GM23338 (cell line): ENCODE results near the gene ASMT. TPM values are rescaled to one million over a fixed set of nuclear protein-coding genes. Genes with fewer than 3 reads are reported as not detected.
A peak's percentile ranks its signal among the peaks of the same experiment; 100 is the strongest.

Experiments used
- ATAC-seq: fragments of 200-7000 bp; cut with Tn5 transposase; 3 replicates; pipeline ENCODE4 v1.9.1; 2020
- DNase-seq: peaks from one replicate; pipeline ENCODE4 v3.0.0-alpha.2; 2015; ENCODE audit warnings: low spot score
- H2AFZ ChIP-seq: fragments of 200-600 bp; sonication (generic); 2 replicates; pipeline ENCODE4 v1.8.0; 2016; ENCODE audit warnings: antibody characterized with exemption, mild to moderate bottlenecking, moderate library complexity
- H3F3A ChIP-seq: fragments of 200-600 bp; sonication (generic); replicated peaks from 2 replicates; pipeline ENCODE4 v1.8.0; 2017; ENCODE audit warnings: antibody characterized with exemption, mixed run types, low read depth
- H3K27ac ChIP-seq: fragments of 200-600 bp; sonication (generic); 2 replicates; pipeline ENCODE4 v1.6.1; 2016; ENCODE audit warnings: low read depth
- H3K27me3 ChIP-seq: fragments of 200-600 bp; sonication (generic); 2 replicates; pipeline ENCODE4 v1.8.0; 2016; ENCODE audit warnings: mild to moderate bottlenecking, mixed run types, moderate library complexity; ENCODE audit not compliant: insufficient read depth
- H3K36me3 ChIP-seq: fragments of 200-600 bp; sonication (generic); 2 replicates; pipeline ENCODE4 v1.8.0; 2016; ENCODE audit warnings: mild to moderate bottlenecking; ENCODE audit not compliant: insufficient read depth
- H3K4me1 ChIP-seq: fragments of 200-600 bp; sonication (generic); 2 replicates; pipeline ENCODE4 v1.8.0; 2016; ENCODE audit warnings: mild to moderate bottlenecking, moderate library complexity; ENCODE audit not compliant: insufficient read depth
- H3K4me2 ChIP-seq: fragments of 200-600 bp; sonication (generic); 2 replicates; pipeline ENCODE4 v1.7.1; 2017; ENCODE audit warnings: mixed run types
- H3K4me3 ChIP-seq: fragments of 200-600 bp; sonication (generic); 2 replicates; pipeline ENCODE4 v1.6.1; 2016; ENCODE audit warnings: mixed run types
- H3K79me2 ChIP-seq: fragments of 200-600 bp; sonication (generic); replicated peaks from 2 replicates; pipeline ENCODE4 v1.8.0; 2017; ENCODE audit warnings: mild to moderate bottlenecking; ENCODE audit not compliant: insufficient read depth
- H3K9me2 ChIP-seq: fragments of 200-600 bp; sonication (generic); 2 replicates; pipeline ENCODE4 v1.8.0; 2017; ENCODE audit not compliant: insufficient read depth
- H4K20me1 ChIP-seq: fragments of 200-600 bp; sonication (generic); replicated peaks from 2 replicates; pipeline ENCODE4 v1.8.0; 2017; ENCODE audit warnings: mild to moderate bottlenecking; ENCODE audit not compliant: insufficient read depth
- H3K27ac Mint-ChIP-seq: 2 replicates; pipeline ENCODE4 v1.8.0; 2020; ENCODE audit warnings: inconsistent platforms, mild to moderate bottlenecking, moderate library complexity, mixed read lengths
- H3K27me3 Mint-ChIP-seq: 3 replicates; pipeline ENCODE4 v1.8.0; 2022; ENCODE audit warnings: low read depth, mild to moderate bottlenecking, moderate library complexity, mixed read lengths, inconsistent platforms; ENCODE audit not compliant: insufficient read depth, poor library complexity
- H3K36me3 Mint-ChIP-seq: 3 replicates; pipeline ENCODE4 v1.8.0; 2021; ENCODE audit warnings: low read depth, mild to moderate bottlenecking, inconsistent platforms, moderate library complexity, mixed read lengths
- H3K4me1 Mint-ChIP-seq: 3 replicates; pipeline ENCODE4 v1.8.0; 2020; ENCODE audit warnings: mild to moderate bottlenecking, inconsistent platforms, mixed read lengths
- H3K4me3 Mint-ChIP-seq: 3 replicates; pipeline ENCODE4 v1.8.0; 2021; ENCODE audit warnings: moderate library complexity, mild to moderate bottlenecking, inconsistent platforms, mixed read lengths
- H3K9me3 Mint-ChIP-seq: 3 replicates; pipeline ENCODE4 v1.8.0; 2020; ENCODE audit warnings: moderate library complexity, mild to moderate bottlenecking, inconsistent platforms, mixed read lengths
- EZH2 ChIP-seq: fragments of 200-600 bp; sonication (generic); IDR thresholded peaks from one replicate; pipeline ENCODE4 v1.8.0; 2017; ENCODE audit warnings: antibody characterized with exemption, mild to moderate bottlenecking, low read depth; ENCODE audit not compliant: unreplicated experiment
- JUNB ChIP-seq: IDR thresholded peaks from one replicate; pipeline ENCODE4 v1.6.1; 2016; ENCODE audit warnings: antibody characterized with exemption; ENCODE audit not compliant: unreplicated experiment
- NANOG ChIP-seq: IDR thresholded peaks from 2 replicates; pipeline ENCODE4 v1.6.1; 2016; ENCODE audit warnings: antibody characterized with exemption, borderline replicate concordance
- POLR2AphosphoS5 ChIP-seq: IDR thresholded peaks from 2 replicates; pipeline ENCODE4 v1.6.1; 2016; ENCODE audit warnings: antibody characterized with exemption, low read depth
- ZNF114 ChIP-seq: fragments of 250-450 bp; sonication (Bioruptor Pico); IDR thresholded peaks from 2 replicates; pipeline ENCODE4 v1.5.0; 2020; ENCODE audit warnings: mild to moderate bottlenecking, moderate library complexity
- ZNF331 ChIP-seq: fragments of 250-450 bp; sonication (Bioruptor Pico); IDR thresholded peaks from 2 replicates; pipeline ENCODE4 v1.5.0; 2020; ENCODE audit warnings: low read depth, mild to moderate bottlenecking, moderate library complexity
- polyA plus RNA-seq: library from polyadenylated mRNA; unstranded; fragments of >200 nt; fragmentation: Nextera tagmentation; extraction: Ambion mirVana; gene quantifications from 2 replicates; pipeline ENCODE4 v1.2.1, GENCODE V29; 2016
- total RNA-seq: library from RNA; depleted of rRNA; stranded (reverse); fragments of >200 nt; shearing (Covaris generic); gene quantifications from 2 replicates; pipeline ENCODE4 v1.2.3, GENCODE V29; 2014
- TF ChIP-seq, protein P1 (sequence below): fragments of 250-450 bp; sonication (Bioruptor Pico); IDR thresholded peaks from 2 replicates; pipeline ENCODE4 v1.5.0; 2020; ENCODE audit warnings: mild to moderate bottlenecking, moderate library complexity
- TF ChIP-seq, protein P2 (sequence below), 2 experiments: fragments of 200-600 bp in 1 of 2; sonication (generic) in 1 of 2; conservative IDR thresholded peaks; 2 replicates each; pipeline versions ENCODE4 v1.5.1 to v1.6.1; 2016 to 2017; ENCODE audit warnings: antibody characterized with exemption in 2 of 2, low read depth in 2 of 2, mild to moderate bottlenecking in 2 of 2, moderate library complexity in 1 of 2

The ASMT gene
- total and polyA plus RNA-seq, 2 experiments from 2014 or later = 0.53 to 2.4 TPM

DNA sequence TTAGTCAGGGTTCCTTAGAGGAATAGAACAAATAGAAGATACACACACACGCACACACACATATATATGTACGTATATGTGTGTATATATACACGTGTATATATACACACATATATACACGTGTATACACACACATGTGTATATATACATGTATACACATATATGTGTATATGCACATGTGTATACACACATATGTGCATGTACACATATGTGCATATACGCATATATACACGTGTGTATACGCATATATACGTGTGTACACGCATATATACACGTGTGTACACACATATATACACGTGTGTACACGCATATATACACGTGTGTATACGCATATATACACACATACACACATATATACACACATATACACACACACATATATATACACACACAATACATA lies 41.5 kb downstream of the ASMT start:
- ATAC-seq = no peak
- Histone ChIP-seq H2AFZ (no peak overlapping the region), H3K4me3 (no peak overlapping the region)

DNA sequence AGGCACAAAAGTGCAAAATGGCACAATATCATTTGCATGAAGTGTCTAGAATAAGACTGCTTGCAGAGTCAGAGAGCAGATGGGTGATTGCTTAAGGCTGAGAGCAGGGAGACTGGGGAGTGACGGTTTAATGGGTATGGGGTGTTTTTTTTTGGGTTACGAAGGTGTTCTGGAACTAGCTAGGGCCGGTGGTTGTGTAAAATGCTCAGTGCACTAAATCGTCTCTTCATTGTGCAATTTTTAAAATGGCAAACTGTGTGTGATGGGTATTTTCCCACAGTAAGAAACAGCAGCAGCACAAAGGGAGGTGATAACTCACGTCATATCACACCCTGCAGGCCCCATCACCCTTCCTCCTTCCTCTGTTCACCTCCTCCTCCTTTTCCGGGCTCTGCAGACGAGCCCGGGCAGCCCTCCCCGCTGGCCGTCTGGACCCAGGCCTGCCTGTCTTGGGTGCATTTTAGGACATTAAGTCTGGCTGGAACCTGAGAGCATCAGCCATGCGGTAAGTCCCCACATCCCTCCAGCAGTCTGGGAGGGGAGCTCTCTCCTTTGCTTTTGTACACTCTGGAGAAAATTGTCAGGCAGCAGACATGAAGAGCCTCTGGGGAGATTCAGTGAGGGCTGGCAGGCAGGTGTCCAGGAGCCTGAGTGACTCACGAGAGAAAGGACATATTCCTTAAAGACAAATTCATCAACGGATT lies 42.7 kb downstream of the ASMT start:
- H3K9me2 ChIP-seq = no peaks in the 10 kb centered on the region
- TF ChIP-seq JUNB = no peak
- TF ChIP-seq POLR2AphosphoS5 = no peak
- TF ChIP-seq, protein P1, sequence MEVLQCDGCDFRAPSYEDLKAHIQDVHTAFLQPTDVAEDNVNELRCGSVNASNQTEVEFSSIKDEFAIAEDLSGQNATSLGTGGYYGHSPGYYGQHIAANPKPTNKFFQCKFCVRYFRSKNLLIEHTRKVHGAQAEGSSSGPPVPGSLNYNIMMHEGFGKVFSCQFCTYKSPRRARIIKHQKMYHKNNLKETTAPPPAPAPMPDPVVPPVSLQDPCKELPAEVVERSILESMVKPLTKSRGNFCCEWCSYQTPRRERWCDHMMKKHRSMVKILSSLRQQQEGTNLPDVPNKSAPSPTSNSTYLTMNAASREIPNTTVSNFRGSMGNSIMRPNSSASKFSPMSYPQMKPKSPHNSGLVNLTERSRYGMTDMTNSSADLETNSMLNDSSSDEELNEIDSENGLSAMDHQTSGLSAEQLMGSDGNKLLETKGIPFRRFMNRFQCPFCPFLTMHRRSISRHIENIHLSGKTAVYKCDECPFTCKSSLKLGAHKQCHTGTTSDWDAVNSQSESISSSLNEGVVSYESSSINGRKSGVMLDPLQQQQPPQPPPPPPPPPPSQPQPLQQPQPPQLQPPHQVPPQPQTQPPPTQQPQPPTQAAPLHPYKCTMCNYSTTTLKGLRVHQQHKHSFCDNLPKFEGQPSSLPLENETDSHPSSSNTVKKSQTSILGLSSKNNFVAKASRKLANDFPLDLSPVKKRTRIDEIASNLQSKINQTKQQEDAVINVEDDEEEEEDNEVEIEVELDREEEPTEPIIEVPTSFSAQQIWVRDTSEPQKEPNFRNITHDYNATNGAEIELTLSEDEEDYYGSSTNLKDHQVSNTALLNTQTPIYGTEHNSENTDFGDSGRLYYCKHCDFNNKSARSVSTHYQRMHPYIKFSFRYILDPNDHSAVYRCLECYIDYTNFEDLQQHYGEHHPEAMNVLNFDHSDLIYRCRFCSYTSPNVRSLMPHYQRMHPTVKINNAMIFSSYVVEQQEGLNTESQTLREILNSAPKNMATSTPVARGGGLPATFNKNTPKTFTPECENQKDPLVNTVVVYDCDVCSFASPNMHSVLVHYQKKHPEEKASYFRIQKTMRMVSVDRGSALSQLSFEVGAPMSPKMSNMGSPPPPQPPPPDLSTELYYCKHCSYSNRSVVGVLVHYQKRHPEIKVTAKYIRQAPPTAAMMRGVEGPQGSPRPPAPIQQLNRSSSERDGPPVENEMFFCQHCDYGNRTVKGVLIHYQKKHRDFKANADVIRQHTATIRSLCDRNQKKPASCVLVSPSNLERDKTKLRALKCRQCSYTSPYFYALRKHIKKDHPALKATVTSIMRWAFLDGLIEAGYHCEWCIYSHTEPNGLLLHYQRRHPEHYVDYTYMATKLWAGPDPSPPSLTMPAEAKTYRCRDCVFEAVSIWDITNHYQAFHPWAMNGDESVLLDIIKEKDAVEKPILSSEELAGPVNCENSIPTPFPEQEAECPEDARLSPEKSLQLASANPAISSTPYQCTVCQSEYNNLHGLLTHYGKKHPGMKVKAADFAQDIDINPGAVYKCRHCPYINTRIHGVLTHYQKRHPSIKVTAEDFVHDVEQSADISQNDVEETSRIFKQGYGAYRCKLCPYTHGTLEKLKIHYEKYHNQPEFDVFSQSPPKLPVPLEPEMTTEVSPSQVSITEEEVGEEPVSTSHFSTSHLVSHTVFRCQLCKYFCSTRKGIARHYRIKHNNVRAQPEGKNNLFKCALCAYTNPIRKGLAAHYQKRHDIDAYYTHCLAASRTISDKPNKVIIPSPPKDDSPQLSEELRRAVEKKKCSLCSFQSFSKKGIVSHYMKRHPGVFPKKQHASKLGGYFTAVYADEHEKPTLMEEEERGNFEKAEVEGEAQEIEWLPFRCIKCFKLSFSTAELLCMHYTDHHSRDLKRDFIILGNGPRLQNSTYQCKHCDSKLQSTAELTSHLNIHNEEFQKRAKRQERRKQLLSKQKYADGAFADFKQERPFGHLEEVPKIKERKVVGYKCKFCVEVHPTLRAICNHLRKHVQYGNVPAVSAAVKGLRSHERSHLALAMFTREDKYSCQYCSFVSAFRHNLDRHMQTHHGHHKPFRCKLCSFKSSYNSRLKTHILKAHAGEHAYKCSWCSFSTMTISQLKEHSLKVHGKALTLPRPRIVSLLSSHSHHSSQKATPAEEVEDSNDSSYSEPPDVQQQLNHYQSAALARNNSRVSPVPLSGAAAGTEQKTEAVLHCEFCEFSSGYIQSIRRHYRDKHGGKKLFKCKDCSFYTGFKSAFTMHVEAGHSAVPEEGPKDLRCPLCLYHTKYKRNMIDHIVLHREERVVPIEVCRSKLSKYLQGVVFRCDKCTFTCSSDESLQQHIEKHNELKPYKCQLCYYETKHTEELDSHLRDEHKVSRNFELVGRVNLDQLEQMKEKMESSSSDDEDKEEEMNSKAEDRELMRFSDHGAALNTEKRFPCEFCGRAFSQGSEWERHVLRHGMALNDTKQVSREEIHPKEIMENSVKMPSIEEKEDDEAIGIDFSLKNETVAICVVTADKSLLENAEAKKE (CRISPR knock-in tag) = no peak
- no peak for TF ChIP-seq ZNF114 (CRISPR knock-in tag)
- no peak for TF ChIP-seq EZH2
- no peak for TF ChIP-seq NANOG
- TF ChIP-seq ZNF331 = no peak
- TF ChIP-seq, protein P2, sequence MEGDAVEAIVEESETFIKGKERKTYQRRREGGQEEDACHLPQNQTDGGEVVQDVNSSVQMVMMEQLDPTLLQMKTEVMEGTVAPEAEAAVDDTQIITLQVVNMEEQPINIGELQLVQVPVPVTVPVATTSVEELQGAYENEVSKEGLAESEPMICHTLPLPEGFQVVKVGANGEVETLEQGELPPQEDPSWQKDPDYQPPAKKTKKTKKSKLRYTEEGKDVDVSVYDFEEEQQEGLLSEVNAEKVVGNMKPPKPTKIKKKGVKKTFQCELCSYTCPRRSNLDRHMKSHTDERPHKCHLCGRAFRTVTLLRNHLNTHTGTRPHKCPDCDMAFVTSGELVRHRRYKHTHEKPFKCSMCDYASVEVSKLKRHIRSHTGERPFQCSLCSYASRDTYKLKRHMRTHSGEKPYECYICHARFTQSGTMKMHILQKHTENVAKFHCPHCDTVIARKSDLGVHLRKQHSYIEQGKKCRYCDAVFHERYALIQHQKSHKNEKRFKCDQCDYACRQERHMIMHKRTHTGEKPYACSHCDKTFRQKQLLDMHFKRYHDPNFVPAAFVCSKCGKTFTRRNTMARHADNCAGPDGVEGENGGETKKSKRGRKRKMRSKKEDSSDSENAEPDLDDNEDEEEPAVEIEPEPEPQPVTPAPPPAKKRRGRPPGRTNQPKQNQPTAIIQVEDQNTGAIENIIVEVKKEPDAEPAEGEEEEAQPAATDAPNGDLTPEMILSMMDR (conservative IDR thresholded peaks at IDR 0.05; ENCODE audit: low read depth in 2 of 2) = 0 out of 4 replicates have a peak, but pooled peaks of 1 of the 2 experiments have one; percentile 17
- Mint-ChIP-seq H3K9me3 (peaks cover 14% of the 10 kb centered on the region), H3K4me1 (peaks cover 12% of the 10 kb centered on the region; the same call in 2 of the 3 replicates), H3K27me3 (peaks cover 3% of the 10 kb centered on the region), H3K4me3 (no peak overlapping the region), H3K36me3 (peaks cover 14% of the 10 kb centered on the region), H3K27ac (no peak overlapping the region; the same call in 1 of the 2 replicates)
- DNase-seq (no peak), ATAC-seq (no peak)
- peak overlapping the region; percentile 42; the same call in 1 of the 2 replicates for H3K27ac ChIP-seq
- no peaks in the 10 kb centered on the region; the same call in 1 of the 2 replicates for H3F3A ChIP-seq
- H4K20me1 ChIP-seq = no peaks in the 10 kb centered on the region
- no peak overlapping the region for H3K4me2 ChIP-seq
- H3K4me1 ChIP-seq = 0 out of 2 replicates have a peak, but pooled peaks cover 12% of the 10 kb centered on the region
- H3K36me3 ChIP-seq = no peaks in the 10 kb centered on the region
- H3K79me2 ChIP-seq = no peaks in the 10 kb centered on the region
- H3K4me3 ChIP-seq = no peak overlapping the region
- H2AFZ ChIP-seq = peak overlapping the region; percentile 88
- H3K27me3 ChIP-seq = no peaks in the 10 kb centered on the region

More for the DNA sequence above, 41.5 kb downstream of the ASMT start:
- Mint-ChIP-seq H3K9me3 (peaks cover 18% of the 10 kb centered on the region), H3K27ac (no peak overlapping the region), H3K27me3 (peaks cover 5% of the 10 kb centered on the region), H3K4me1 (peaks cover 15% of the 10 kb centered on the region), H3K36me3 (peaks cover 15% of the 10 kb centered on the region), H3K4me3 (no peak overlapping the region)
- Histone ChIP-seq H3K27me3 (no peaks in the 10 kb centered on the region), H3K79me2 (no peaks in the 10 kb centered on the region), H3K36me3 (no peaks in the 10 kb centered on the region), H3K4me2 (no peak overlapping the region), H3K4me1 (0 out of 2 replicates have a peak, but pooled peaks cover 12% of the 10 kb centered on the region), H3K27ac (no peak overlapping the region), H3F3A (no peaks in the 10 kb centered on the region; the same call in 1 of the 2 replicates), H4K20me1 (no peaks in the 10 kb centered on the region), H3K9me2 (no peaks in the 10 kb centered on the region)
- TF ChIP-seq, protein P2 (conservative IDR thresholded peaks at IDR 0.05; ENCODE audit: low read depth in 2 of 2) = no peak
- DNase-seq = no peak
